ENCODE results near the gene EID3.
"Not testable (repeated sequence)": the region's sequence is repeated elsewhere in the genome, so short reads cannot be mapped to it uniquely, and the experiment has no call there.

EID3 gene

DNA sequence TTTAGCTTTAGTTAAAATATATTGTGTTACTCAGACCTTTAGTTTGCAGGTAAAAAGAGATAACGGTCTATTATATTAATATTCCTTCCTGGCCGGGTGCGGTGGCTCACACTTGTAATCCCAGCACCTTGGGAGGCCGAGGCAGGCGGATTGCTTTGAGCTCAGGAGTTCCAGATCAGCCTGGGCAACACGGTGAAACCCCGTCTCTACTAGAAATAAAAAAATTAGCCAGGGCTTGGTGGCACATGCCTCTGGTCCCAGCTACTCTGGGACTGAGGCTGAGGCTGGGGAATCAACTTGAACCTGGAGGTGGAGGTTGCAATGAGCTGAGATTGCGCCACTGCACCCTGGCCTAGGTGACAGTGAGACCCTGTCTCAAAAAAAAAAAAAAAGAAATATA, 13.2 kb upstream of the EID3 start:
- no peak overlapping the region for H3K4me3 ChIP-seq (ENCODE audit: low read length)
- no peak for DNase-seq (ENCODE audit: low read depth)
- no peak for TF ChIP-seq CTCF (IDR thresholded peaks at IDR 0.05; ENCODE audit: insufficient read depth, low read depth, low read length, missing control alignments)

GRCh38 chr12:104290855-104291254, 12.7 kb upstream of the EID3 start:
- TF ChIP-seq CTCF (IDR thresholded peaks at IDR 0.05; ENCODE audit: insufficient read depth, low read depth, low read length, missing control alignments), result no peak
- H3K4me3 ChIP-seq (ENCODE audit: low read length), result no peak overlapping the region
- DNase-seq (ENCODE audit: low read depth), result no peak

DNA sequence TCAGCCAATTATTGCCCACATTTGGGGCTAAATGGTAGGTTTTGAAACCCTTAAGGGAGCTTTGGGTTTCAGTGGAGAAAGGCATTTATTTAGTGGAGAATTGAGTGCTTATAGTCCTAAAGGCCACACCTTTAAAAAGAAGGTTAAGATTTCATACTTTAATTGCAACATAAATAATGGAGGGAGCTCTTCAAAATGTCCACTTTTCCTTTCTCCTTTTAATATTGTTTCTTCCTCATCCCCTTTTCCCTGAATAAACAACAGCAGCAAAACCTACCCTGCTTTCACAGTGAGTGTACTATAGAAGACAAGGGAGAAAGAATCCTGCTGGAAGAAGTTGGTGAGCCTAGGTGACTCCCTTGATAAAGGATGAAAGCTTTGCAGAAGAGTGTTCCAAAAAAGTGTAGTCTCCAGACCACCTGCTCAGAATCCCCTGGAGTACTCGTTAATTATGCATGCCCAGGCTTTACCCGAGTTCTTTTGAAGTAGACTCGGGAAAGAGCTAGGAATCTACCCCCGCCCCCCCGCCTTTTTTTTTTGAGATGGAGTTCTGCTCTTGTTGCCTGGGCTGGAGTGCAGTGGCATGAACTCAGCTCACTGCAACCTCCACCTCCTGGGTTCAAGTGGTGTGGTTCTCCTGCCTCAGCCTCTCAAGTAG, 11.5 kb upstream of the EID3 start:
- H3K4me3 ChIP-seq (ENCODE audit: low read length), result no peak overlapping the region
- DNase-seq (ENCODE audit: low read depth), result no peak
- no peak for TF ChIP-seq CTCF (IDR thresholded peaks at IDR 0.05; ENCODE audit: insufficient read depth, low read depth, low read length, missing control alignments)

DNA sequence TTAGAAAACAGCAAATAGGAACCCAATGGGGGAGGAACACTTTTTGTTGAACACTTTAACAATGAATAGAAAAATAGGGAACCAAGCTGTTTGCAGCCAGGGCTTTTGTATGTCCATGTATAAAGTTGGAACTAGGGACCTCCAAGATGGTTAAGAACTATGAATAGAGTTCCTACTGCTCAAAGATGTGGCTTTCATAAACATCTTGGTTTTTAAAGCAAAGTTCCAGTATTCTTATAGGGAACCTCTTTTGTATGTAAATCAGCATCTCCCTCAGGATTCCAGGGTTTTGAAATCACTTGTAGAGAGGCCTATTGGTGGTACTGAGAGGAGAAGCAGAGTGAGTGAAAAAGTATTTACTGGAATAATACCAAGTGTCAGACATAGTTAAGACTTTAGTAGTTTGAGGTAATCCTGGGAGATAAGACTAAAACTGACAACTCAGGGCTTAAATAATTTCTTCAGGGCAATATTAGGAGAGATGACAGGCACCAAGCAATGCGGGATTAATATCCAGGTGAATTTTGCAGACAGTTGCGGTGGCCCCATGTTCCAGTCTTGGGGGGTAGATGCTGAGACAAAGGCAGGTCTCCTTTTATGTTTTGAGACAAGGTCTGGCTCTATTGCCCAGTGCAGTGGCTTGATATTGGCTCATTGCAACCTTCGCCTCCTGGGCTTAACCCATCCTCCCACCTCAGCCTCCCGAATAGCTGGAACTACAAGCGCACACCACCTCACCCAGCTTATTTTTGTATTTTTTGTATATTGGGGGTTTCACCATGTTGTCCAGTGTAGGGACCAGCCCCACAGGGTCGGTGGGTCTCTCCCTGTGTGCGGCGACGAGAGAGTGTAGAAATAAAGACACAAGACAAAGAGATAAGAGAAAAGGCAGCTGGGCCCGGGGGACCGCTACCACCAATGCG, 10.4 kb upstream of the EID3 start:
- no peak overlapping the region for H3K4me3 ChIP-seq (ENCODE audit: low read length)
- TF ChIP-seq CTCF (IDR thresholded peaks at IDR 0.05; ENCODE audit: insufficient read depth, low read depth, low read length, missing control alignments), result no peak
- DNase-seq (ENCODE audit: low read depth), result no peak

DNA sequence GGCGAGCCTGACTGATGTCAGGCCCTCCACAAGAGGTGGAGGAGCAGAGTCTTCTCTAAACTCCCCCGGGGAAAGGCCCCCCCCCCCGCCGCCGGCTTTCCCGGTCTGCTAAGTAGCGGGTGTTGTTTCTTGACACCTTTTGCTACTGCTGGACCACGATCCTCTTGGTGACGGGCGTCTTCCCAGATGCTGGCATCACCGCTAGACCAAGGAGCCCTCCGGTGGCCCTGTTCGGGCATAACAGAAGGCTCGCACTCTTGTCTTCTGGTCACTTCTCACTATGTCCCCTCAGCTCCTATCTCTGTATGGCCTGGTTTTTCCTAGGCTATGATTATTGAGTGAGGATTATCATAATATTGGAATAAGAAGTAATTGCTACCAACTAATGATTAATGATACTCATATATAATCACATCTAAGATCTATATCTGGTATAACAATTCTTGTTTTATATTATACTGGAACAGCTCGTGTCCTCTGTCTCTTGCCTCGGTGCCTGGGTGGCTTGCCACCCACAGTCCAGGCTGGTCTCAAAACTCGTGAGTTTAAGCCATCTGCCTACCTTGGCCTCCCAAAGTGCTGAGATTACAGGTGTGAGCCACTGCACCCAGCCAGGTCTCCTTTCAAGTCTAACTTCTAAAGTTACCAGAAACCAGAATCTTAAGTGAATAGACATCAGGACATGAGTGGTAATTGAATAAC, 9.2 kb upstream of the EID3 start:
- peak; percentile 37 for TF ChIP-seq CTCF (IDR thresholded peaks at IDR 0.05; ENCODE audit: insufficient read depth, low read depth, low read length, missing control alignments)
- not testable (repeated sequence) for H3K4me3 ChIP-seq (ENCODE audit: low read length)
- DNase-seq (ENCODE audit: low read depth), result peak; percentile 49

- DNase-seq (ENCODE audit: low read depth), result peak; percentile 80
- H3K4me3 ChIP-seq (ENCODE audit: low read length), result no peak overlapping the region
- TF ChIP-seq CTCF (IDR thresholded peaks at IDR 0.05; ENCODE audit: insufficient read depth, low read depth, low read length, missing control alignments), result no peak
Observed at GRCh38 chr12:104294927-104295668, 8.4 kb upstream of the EID3 start.
